NCI-H1694 treated with DMSO at 0.1 percent for 48 hours (cell line): Measurements from ENCODE around the gene NID1.

Experiments used
- DNase-seq: peaks from one replicate; lab custom pipeline; 2025; lab: John Stamatoyannopoulos, UW

The NID1 gene

GRCh38 chr1:236067854-236068454, 3.1 kb upstream of the NID1 start:
- DNase-seq: no peak

DNA sequence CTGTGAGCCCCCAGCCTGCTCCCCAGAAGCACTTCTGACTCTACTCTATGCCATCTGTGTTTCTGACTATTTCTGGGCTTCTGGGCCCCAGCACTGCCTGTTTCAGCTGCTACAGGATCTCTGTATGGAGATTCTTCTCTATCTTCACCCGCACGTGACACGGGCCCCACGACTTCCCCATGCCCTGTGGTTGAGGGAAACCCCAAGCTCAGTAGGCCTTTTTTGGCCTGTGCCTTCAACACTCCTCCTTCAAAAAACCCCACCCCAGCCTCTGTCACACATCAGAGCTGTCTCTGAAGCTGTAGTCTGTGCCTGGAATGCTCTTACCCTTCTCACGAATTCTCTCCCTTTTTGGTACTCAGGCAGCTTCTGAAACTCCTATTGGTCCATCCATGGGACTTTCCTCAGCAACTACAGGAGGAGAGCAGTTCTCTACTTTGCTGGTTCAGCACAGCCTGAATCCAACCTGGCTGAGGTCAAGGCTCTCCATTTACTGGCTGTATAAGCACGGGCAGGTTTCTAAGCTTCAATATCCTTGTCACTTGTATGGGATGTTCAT, 2.0 kb upstream of the NID1 start:
- DNase-seq: no peak

DNA sequence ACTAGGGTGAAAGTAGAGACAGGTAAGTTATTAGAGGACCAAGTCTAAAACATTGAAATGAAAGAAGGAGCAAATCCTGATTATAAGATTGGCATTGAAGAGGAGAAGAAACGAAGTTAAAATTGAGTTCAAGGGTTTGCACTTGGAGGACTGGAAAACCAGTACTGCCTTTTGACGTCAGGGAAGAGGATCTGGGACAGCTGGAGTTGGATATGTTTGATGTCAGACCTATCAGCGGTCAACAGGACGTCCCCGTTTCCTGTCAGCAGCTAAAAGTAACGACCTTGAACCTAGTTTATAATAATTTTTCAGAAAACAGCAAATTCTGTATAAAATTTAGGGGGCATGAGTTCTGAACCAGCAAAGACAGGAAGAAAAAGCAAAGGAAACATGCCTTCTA, 1.2 kb upstream of the NID1 start:
- DNase-seq: no peak

- no peak for DNase-seq
Measured at GRCh38 chr1:236065509-236066005, 667 bp upstream of the NID1 start.

- DNase-seq: no peak
Measured at GRCh38 chr1:236063919-236064673, 794 bp downstream of the NID1 start.

DNA sequence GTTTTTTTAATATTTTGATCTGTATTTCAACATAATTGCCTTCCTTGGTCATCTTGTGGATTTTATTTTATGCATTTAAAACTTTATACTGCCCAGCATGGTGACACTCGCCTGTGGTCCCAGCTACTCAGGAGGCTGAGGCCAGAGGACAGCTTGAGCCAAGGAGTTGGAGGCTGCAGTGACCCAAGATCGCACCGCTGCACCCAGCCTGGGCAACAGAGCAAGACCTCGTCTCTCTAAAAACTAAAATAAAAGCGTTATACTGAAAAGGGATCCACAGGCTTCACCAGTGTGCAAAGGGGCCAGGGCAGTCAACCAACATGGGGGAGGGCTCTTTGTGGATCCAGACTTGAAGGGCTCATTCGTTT, 1.4 kb downstream of the NID1 start:
- DNase-seq: no peak

DNA sequence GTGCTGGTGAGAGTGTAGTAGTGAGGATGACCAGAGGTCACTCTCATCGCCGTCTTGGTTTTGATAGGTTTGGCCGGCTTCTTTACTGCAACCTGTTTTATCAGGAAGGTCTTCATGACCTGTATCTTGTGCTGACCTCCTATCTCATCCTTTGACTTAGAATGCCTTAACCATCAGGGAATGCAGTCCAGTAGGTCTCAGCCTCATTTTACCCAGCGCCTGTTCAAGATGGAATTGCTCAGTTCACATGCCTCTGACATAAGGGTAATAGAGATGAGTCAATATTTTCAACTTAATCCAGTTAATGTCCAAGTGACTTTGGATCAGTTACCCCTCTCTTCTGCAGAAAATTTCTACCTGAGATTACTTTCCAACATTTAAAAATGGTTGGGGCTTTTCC, 4.6 kb downstream of the NID1 start:
- no peak for DNase-seq

- DNase-seq: no peak
Measured at GRCh38 chr1:236059011-236059410, 5.9 kb downstream of the NID1 start.

DNA sequence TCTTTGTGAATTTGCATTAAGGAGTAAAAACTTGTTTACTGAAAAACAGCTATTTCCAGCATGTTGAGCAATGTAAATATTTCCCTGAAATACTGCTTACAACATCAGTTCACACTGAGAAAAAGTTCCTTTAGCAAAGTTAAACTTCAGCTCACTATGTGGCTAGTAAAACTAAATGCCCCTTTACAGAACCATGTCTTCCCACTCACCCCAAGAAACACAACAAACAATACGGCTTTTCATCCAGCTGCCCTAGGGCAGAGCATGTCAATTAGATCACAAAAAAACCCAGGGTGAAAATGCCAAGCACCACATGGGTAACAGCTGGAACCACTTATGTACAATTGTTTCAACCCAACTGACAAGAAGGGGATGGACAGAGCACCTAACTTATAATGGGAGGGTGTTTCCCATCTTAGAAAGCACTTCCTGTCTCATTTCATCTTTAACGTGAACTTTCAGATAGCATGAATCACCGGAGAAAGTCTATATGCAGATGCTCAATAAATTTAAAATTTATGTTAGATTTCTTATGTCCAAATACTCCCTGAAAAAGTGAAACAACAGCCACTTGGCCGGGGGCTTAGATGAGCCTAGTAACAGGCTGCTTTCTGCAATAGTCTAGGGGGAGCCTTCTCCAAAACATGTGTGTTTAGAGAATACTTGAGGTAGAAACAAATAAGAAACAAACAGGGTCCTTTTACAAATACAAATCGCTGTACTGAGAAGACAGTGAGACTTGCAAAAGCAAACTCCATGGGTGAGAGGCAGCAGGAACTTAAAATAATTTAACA, 6.6 kb downstream of the NID1 start:
- no peak for DNase-seq

GRCh38 chr1:236057546-236057945, 7.3 kb downstream of the NID1 start:
- no peak for DNase-seq

DNA sequence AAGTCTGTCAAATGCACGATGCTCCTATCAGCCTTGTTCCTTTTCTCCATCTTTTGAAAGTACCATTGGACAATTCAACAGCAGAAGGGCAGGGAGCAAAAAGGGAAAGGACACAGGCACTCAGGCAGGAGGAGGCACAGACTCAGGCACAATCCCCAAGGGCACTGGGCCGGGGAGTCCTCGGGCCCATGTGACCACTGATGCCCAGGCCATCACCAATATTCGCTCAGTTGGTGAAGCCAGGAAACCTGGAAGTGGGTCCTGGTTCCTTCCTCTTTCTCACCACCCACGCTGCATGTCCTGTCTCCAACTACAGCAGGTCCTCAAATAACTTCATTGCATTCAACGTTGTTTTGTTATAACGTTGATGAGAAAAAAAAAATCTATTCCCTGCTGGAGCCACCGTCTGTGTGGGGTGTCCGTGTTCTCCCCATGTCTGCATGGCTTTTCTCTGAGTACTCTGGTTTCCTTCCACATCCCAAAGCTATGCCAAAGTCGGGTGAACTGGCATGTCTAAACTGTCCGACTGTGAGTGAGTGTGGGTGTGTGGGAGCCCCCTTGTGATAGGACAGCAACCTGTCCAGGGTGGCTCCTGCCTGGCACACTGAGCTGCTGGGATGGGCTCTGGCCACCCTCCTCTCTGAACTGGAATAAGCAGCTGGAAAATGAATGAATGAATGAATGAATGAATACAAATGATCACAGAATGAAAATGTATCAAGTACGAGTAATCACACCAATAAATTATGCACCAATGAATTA, 12.5 kb downstream of the NID1 start:
- no peak for DNase-seq

DNA sequence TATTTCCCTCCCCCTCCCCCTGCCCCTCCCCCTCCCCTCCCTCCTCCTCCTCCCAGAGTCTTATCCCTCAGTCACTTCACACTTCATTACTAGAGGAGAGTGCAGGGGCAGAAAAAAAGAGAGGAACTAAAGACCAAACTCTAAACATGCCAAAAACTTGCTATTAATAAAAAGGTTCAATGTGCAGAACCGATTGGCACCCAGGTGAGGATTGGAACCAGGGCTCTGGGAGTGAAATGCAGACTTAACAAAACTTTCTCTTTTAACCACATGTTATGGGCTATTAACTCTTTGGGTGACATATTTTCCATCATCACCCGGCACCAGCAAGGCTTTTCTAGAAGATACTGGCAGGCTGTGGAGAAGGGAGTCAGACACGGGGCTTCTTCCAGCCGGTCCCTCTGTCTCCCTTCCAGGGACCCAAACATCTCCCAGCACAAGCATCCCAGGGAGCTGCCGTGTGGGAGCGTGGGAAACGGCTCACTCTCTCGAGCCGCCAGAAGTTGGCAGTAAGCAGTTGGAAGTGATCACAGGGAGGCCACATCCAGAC, 13.6 kb downstream of the NID1 start:
- DNase-seq: no peak

DNA sequence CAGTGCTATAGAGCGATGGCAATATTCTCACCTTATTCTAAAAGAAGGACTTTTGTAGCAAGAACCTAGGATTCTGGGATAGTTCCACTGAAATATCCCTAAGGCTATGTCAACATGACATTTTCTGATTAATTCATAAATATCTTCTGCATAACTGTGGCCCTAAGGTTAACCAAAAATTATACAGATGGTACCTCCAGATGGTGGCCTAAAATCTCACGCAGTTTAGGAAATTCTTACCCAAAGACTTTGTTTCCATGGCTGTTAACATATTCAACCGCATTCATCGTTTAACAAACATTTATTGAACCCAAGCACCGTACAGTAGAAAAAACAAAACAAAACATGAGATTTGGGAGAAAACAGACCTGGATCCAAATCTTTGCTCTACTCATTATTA, 19.1 kb downstream of the NID1 start:
- no peak for DNase-seq

DNA sequence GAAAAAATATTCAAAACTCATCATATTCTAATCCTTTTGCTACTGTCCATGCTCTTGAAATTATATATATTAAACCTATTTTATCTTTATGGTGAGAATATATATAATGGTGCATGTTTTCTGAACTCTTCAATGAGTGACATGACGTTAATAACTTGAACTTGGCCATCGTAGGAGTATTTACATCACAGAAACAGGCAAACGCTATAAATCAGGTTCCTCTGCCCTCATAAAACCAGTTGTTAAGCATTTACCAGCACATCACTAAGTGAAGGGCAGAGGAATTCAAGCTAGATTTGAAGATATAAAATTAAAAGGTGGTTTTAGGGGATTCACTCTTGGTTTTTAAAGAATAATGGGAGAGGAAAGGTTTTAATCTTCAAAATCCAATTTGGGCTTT, 20.5 kb downstream of the NID1 start:
- no peak for DNase-seq

DNA sequence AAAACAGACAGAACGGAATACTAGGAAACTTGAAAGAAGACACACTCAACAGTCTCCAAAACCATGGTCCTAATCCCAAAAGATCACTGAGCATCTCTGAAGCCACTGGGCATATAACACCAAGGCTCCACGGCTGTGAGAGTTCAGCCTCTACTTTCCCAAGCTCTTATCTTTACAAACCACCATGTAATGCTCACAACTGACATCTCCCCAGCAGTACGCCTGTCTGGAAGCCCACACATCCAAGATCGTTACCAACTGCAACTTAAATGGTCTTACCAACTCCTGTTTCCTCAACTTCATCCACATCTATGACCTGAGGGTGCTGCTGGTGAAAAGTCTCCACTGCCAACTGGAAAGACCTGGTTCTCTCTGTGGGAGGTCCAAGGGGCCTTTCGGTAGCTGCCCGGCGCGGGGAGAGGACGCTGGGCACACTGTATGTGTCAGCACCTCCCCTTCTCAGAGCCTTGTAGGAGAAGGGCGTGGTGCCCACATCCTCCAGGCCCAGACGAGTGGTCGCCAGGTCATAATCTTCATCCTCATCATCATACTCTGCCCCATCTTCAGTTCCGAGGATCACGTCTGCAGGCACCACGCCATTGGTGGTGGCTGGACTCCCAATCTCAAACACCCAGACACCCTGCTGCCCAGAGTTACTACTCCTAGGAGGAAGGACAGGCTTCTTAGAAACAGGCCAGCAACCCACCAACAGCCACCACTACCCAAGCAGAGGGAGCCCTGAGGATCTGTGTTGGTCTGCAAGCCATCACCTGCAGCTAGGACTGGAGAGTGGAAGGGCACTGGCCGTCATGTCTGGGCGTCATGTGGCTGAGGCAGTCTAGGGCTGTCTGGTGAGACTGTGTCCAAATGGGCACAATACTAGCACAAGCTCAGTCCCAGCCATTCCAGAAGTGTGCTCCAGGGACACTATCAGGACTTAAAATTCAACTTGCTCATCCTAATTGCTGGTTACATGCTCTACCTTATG, 23.0 kb downstream of the NID1 start:
- DNase-seq: no peak

DNA sequence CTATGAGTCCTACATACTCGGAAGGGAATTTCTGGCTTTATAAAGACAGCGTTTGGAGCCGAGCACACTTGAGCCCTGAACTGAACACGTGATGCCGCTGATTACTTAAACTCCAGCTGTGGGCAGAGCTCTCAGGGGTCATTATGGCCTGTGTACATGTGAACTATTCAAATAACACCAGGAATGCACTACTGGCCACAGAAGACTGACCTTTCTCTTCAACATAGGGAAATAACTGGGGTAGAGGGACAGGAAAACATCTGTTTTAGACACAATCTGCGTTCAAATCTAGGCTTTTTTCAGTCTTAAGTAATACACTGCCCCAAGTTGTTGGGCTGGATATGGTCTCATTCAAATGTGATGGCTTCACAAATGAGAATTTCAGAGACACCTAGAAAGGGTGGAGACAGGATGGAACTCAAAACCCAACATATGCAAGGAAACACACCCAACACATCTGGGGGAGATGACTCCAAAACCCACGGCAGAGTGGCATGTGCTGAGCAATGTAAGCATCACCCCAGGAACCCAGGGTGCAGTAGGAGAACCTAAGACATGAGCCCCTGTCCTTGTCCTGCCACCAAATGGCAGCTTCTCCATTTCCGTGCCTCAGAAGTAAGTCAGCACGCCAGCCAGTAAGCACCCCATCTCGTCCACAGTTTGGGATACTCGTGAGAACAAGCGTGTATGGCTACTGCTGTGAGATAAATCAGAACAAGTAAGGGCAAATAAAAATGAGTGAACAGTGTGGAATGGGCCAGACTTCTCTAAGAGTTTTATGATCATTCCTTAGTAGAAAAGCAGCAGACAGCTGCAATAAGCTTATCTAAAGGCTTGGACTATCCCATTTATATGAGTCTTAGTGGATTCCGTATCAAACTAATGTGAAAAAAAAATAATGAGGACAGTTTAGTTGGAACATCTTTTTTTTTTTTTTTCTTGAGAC, 24.9 kb downstream of the NID1 start:
- no peak for DNase-seq

DNA sequence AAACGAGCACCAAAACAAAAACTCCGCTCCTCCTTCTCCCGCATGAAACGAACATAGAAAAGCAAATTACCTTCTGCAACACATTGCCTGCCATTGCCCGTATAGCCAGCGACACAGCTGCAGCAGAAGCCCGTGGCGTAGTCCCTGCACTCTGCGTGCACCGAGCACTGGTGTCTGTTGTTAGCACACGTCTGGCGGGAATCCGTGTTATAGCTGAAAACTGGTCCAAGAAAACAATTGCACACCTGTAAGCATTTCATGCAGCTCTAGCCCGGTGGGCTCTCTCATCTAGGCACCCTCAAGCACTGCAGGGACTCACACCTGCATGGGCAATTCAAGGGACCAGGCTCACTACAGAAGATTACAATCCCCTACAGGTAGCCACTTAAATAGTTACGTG, 26.9 kb downstream of the NID1 start:
- DNase-seq: no peak

DNA sequence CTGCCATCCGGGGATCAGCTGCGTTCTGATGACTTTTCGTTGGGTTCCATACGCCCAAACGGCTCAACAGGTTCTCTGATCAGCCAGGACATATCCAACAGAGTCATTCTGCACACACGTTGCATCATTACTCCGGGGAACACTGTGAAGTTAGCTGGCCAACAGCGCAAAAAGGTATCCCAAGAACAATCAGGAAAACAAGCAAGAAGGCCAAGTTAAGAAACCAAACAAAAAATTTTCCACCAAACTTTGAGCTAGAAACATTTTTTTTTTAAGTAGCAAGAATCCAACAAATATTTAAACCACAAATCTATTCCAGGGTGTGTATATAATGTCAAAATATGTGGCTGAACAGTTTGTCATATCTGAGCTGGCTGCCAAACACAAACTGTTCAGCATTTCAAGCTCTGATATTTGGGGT, 29.2 kb downstream of the NID1 start:
- DNase-seq: no peak

DNA sequence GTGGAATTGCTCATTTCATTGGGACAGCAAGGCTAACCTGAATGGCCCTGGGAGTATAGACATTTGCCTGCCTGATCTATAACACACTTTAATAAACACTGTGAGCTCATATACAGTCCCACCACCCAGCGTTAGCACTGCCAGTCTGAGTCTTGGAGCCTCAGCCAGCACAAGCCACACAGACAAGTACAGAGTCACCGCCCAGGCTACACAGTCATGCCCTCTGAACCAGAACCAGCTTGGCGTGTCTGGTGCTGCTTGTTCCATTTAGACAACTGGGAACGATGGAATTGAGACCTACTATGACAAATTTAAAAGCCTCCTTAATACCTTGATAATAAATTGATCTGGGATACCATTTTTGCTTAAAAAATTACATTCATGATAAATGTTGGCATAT, 31.6 kb downstream of the NID1 start:
- no peak for DNase-seq
